H9 (cell line): Measurements from ENCODE around the gene SBF1. TPM values are rescaled to one million over a fixed set of nuclear protein-coding genes. Genes with fewer than 3 reads are reported as not detected.

ENCODE experiments used
- DNase-seq: peaks from one replicate; pipeline ENCODE4 v3.0.0-alpha.2; 2017
- H2AFZ ChIP-seq: one replicate; pipeline ENCODE4 v1.6.1; 2013; ENCODE audit warnings: mild to moderate bottlenecking, low read length, control low read depth, moderate library complexity
- H2AK5ac ChIP-seq: 2 replicates; pipeline ENCODE4 v1.6.1; 2013; ENCODE audit warnings: low read length, control low read depth, mixed read lengths; ENCODE audit not compliant: insufficient read length
- H2BK120ac ChIP-seq: one replicate; pipeline ENCODE4 v1.6.1; 2013; ENCODE audit warnings: low read depth, mild to moderate bottlenecking, low read length, control low read depth, inconsistent platforms; ENCODE audit not compliant: poor library complexity, severe bottlenecking
- H2BK12ac ChIP-seq: 2 replicates; pipeline ENCODE4 v1.6.1; 2013; ENCODE audit warnings: low read length, control low read depth, mixed read lengths, low read depth; ENCODE audit not compliant: insufficient read length
- H2BK15ac ChIP-seq: 2 replicates; pipeline ENCODE4 v1.6.1; 2013; ENCODE audit warnings: low read depth, low read length, control low read depth
- H2BK20ac ChIP-seq: one replicate; pipeline ENCODE4 v1.6.1; 2013; ENCODE audit warnings: low read depth, mild to moderate bottlenecking, low read length, control low read depth, inconsistent platforms; ENCODE audit not compliant: poor library complexity, severe bottlenecking
- H2BK5ac ChIP-seq: 2 replicates; pipeline ENCODE4 v1.6.1; 2013; ENCODE audit warnings: low read length, control low read depth, mixed read lengths; ENCODE audit not compliant: insufficient read length
- H3K14ac ChIP-seq: 2 replicates; pipeline ENCODE4 v1.6.1; 2013; ENCODE audit warnings: low read length, control low read depth; ENCODE audit not compliant: insufficient read depth
- H3K18ac ChIP-seq: 2 replicates; pipeline ENCODE4 v1.6.1; 2013; ENCODE audit warnings: low read depth, mild to moderate bottlenecking, mixed read lengths, low read length, control low read depth; ENCODE audit not compliant: insufficient read length
- H3K23ac ChIP-seq: 2 replicates; pipeline ENCODE4 v1.6.1; 2013; ENCODE audit warnings: low read length, control low read depth, mixed read lengths, low read depth; ENCODE audit not compliant: insufficient read length
- H3K23me2 ChIP-seq: 2 replicates; pipeline ENCODE4 v1.6.1; 2013; ENCODE audit warnings: low read depth, mild to moderate bottlenecking, mixed read lengths, low read length, control low read depth; ENCODE audit not compliant: insufficient read length, poor library complexity, severe bottlenecking
- H3K27ac ChIP-seq: 2 replicates; pipeline ENCODE4 v1.5.1; 2013; ENCODE audit warnings: low read length, control low read depth, mixed read lengths, low read depth; ENCODE audit not compliant: insufficient read length
- H3K27me3 ChIP-seq: 2 replicates; pipeline ENCODE4 v1.6.1; 2013; ENCODE audit warnings: low read length, control low read depth, inconsistent platforms; ENCODE audit not compliant: insufficient read depth
- H3K4ac ChIP-seq: 2 replicates; pipeline ENCODE4 v1.6.1; 2013; ENCODE audit warnings: low read depth, mild to moderate bottlenecking, control low read depth, inconsistent platforms, low read length, moderate library complexity
- H3K4me1 ChIP-seq: 2 replicates; pipeline ENCODE4 v1.6.1; 2013; ENCODE audit warnings: low read length, control low read depth, inconsistent platforms; ENCODE audit not compliant: insufficient read depth
- H3K4me2 ChIP-seq: 2 replicates; pipeline ENCODE4 v1.6.1; 2013; ENCODE audit warnings: low read length, control low read depth, mixed read lengths; ENCODE audit not compliant: insufficient read length, insufficient read depth
- H3K56ac ChIP-seq: 2 replicates; pipeline ENCODE4 v1.6.1; 2013; ENCODE audit warnings: low read depth, mild to moderate bottlenecking, mixed read lengths, low read length, control low read depth; ENCODE audit not compliant: insufficient read length
- H3K79me1 ChIP-seq: 2 replicates; pipeline ENCODE4 v1.6.1; 2013; ENCODE audit warnings: low read depth, mild to moderate bottlenecking, moderate library complexity, low read length, control low read depth, inconsistent platforms; ENCODE audit not compliant: insufficient read depth, poor library complexity, severe bottlenecking
- H3K79me2 ChIP-seq: 2 replicates; pipeline ENCODE4 v1.6.1; 2013; ENCODE audit warnings: low read length, control low read depth, inconsistent platforms; ENCODE audit not compliant: insufficient read depth
- H3K9ac ChIP-seq: 2 replicates; pipeline ENCODE4 v1.6.1; 2013; ENCODE audit warnings: low read length, control low read depth, mixed read lengths; ENCODE audit not compliant: insufficient read length; ENCODE audit errors: extremely low read depth
- H3K9me3 ChIP-seq: one replicate; pipeline ENCODE4 v1.6.1; 2013; ENCODE audit warnings: low read depth, low read length, inconsistent platforms; ENCODE audit not compliant: control insufficient read depth
- H3T11ph ChIP-seq: one replicate; pipeline ENCODE4 v1.6.1; 2013; ENCODE audit warnings: mild to moderate bottlenecking, low read length, control low read depth, inconsistent platforms
- H4K20me1 ChIP-seq: one replicate; pipeline ENCODE4 v1.6.1; 2013; ENCODE audit not compliant: control insufficient read depth, insufficient read length, insufficient read depth
- H4K5ac ChIP-seq: 2 replicates; pipeline ENCODE4 v1.6.1; 2013; ENCODE audit warnings: low read depth, mild to moderate bottlenecking, mixed read lengths, low read length, control low read depth; ENCODE audit not compliant: insufficient read length
- H4K8ac ChIP-seq: replicated peaks from 2 replicates; pipeline ENCODE4 v1.6.1; 2013; ENCODE audit warnings: low read length, control low read depth, mixed read lengths, low read depth; ENCODE audit not compliant: insufficient read length
- H4K91ac ChIP-seq: 2 replicates; pipeline ENCODE4 v1.6.1; 2013; ENCODE audit warnings: low read depth, mild to moderate bottlenecking, moderate library complexity, mixed read lengths, low read length, control low read depth; ENCODE audit not compliant: insufficient read length
- H3K27ac Mint-ChIP-seq, 3 experiments: 2 replicates in 2 of 3; 3 replicates in 1 of 3; pipeline ENCODE4 v1.8.0; 2020 to 2021; ENCODE audit warnings: mixed read lengths in 3 of 3, mild to moderate bottlenecking in 1 of 3, moderate library complexity in 1 of 3
- H3K27me3 Mint-ChIP-seq: 2 replicates; pipeline ENCODE4 v1.8.0; 2021; ENCODE audit warnings: low read depth, mild to moderate bottlenecking, moderate library complexity, mixed read lengths
- H3K36me3 Mint-ChIP-seq, 3 experiments: 2 replicates in 2 of 3; 3 replicates in 1 of 3; pipeline ENCODE4 v1.8.0; 2020 to 2021; ENCODE audit warnings: low read depth in 3 of 3, mixed read lengths in 3 of 3; ENCODE audit not compliant: insufficient read depth in 1 of 3
- H3K4me1 Mint-ChIP-seq, 2 experiments: 2 replicates each; pipeline ENCODE4 v1.8.0; 2020; ENCODE audit warnings: mixed read lengths in 2 of 2
- H3K4me3 Mint-ChIP-seq, 2 experiments: 2 replicates in 1 of 2; 3 replicates in 1 of 2; pipeline ENCODE4 v1.8.0; 2020 to 2021; ENCODE audit warnings: mild to moderate bottlenecking in 2 of 2, mixed read lengths in 2 of 2, moderate library complexity in 1 of 2
- H3K9me3 Mint-ChIP-seq, 2 experiments: 2 replicates in 1 of 2; 3 replicates in 1 of 2; pipeline ENCODE4 v1.8.0; 2020; ENCODE audit warnings: mild to moderate bottlenecking in 2 of 2, mixed read lengths in 2 of 2, moderate library complexity in 1 of 2
- WGBS: extraction: QIAGEN DNeasy Blood & Tissue Kit; methylation state at CpG from one replicate; pipeline ENCODE4 v1.1.7; 2013; ENCODE audit warnings: missing lambda C conversion rate, low lambda C conversion rate, mixed read lengths; ENCODE audit not compliant: insufficient read length; ENCODE audit errors: extremely low coverage; 5-methylcytosine and 5-hydroxymethylcytosine counted together
- total RNA-seq: library from RNA; stranded (reverse); gene quantifications from 2 replicates; pipeline ENCODE4 v1.2.1, GENCODE V29; 2021
- TF ChIP-seq, protein P1 (sequence below): fragments of 200-600 bp; sonication (generic); conservative IDR thresholded peaks from 3 replicates; pipeline ENCODE4 v1.8.0; 2021; ENCODE audit warnings: antibody characterized with exemption, mild to moderate bottlenecking

SBF1 gene
- total RNA-seq, 1 experiment from 2014 or later: 69.8 TPM

GRCh38 chr22:50437511-50438304 lies 37.1 kb downstream of the SBF1 start:
- Histone ChIP-seq H3K4me2 (no peak overlapping the region), H3K27me3 (no peaks in the 10 kb centered on the region), H2BK120ac (no peak overlapping the region), H2AK5ac (no peak overlapping the region), H3K23me2 (no peaks in the 10 kb centered on the region), H2AFZ (no peak overlapping the region), H3K79me1 (no peaks in the 10 kb centered on the region), H3K14ac (no peak overlapping the region), H3T11ph (no peak overlapping the region), H2BK15ac (no peak overlapping the region), H3K4me1 (no peaks in the 10 kb centered on the region), H4K20me1 (no peaks in the 10 kb centered on the region), H4K5ac (no peak overlapping the region), H3K56ac (no peak overlapping the region), H2BK20ac (no peak overlapping the region), H3K23ac (no peak overlapping the region), H3K9me3 (no peaks in the 10 kb centered on the region), H2BK5ac (no peak overlapping the region), H3K4ac (no peak overlapping the region), H2BK12ac (no peak overlapping the region), H4K91ac (no peak overlapping the region), H3K79me2 (no peaks in the 10 kb centered on the region), H3K9ac (no peak overlapping the region), H4K8ac (no peak overlapping the region), H3K18ac (no peak overlapping the region), H3K27ac (no peak overlapping the region)
- TF ChIP-seq, protein P1, sequence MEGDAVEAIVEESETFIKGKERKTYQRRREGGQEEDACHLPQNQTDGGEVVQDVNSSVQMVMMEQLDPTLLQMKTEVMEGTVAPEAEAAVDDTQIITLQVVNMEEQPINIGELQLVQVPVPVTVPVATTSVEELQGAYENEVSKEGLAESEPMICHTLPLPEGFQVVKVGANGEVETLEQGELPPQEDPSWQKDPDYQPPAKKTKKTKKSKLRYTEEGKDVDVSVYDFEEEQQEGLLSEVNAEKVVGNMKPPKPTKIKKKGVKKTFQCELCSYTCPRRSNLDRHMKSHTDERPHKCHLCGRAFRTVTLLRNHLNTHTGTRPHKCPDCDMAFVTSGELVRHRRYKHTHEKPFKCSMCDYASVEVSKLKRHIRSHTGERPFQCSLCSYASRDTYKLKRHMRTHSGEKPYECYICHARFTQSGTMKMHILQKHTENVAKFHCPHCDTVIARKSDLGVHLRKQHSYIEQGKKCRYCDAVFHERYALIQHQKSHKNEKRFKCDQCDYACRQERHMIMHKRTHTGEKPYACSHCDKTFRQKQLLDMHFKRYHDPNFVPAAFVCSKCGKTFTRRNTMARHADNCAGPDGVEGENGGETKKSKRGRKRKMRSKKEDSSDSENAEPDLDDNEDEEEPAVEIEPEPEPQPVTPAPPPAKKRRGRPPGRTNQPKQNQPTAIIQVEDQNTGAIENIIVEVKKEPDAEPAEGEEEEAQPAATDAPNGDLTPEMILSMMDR: no peak
- Mint-ChIP-seq H3K9me3 (no peaks in the 10 kb centered on the region), H3K36me3 (peaks cover 0 to 40% (median 18%) of the 10 kb centered on the region in 3 experiments; a peak in 6 of 7 replicates), H3K4me1 (no peaks in the 10 kb centered on the region), H3K27ac (no peak overlapping the region), H3K27me3 (no peaks in the 10 kb centered on the region), H3K4me3 (no peak overlapping the region)
- WGBS: no CpG with 5 or more reads among the region's 36 CpGs
- DNase-seq: no peak
